NOMO-1 treated with dmso at 0.1 percent for 144 hours (cell line): ENCODE results near the gene TXNDC9.
"Not testable (repeated sequence)": the region's sequence is repeated elsewhere in the genome, so short reads cannot be mapped to it uniquely, and the experiment has no call there.

ENCODE experiments used
- DNase-seq: peaks from one replicate; lab custom pipeline; 2025; ENCODE audit not compliant: unreplicated experiment; lab: John Stamatoyannopoulos, UW

Gene TXNDC9

DNA sequence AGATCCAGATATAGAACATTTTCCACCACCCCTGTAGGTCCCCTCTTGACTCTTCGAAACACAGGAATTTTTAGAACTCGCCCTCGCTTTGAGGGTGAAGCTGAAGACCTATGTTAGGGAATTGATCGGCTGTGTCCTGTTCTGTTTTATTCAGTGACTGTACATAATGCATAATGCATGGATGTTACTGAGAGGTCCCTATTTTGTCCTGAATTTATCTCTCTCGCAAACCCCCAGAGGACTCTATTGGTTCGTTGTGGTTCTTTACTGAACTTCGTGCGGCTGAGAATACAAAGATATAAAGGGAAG lies 625 bp upstream of the TXNDC9 start:
- no peak for DNase-seq

DNA sequence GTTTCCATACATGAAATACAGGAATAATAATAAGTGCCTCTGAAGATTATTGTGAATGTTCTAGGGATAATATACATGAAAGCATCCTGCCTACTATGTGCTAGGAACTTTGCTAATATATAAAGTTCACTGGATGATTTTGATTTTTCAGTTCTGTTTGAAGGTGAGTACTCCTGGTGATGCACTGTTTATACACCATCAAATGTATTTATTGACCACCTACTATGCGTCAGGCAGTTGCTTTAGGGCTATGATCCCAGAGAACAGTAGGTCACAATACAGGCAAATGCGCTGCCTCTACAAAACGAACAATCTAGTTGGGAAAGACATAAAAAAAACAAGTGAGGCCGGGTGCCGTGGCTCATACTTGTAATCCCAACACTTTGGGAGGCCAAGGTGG lies 10.7 kb downstream of the TXNDC9 start:
- DNase-seq = no peak

GRCh38 chr2:99317873-99318200 lies 18.3 kb downstream of the TXNDC9 start:
- DNase-seq = not testable (repeated sequence)

DNA sequence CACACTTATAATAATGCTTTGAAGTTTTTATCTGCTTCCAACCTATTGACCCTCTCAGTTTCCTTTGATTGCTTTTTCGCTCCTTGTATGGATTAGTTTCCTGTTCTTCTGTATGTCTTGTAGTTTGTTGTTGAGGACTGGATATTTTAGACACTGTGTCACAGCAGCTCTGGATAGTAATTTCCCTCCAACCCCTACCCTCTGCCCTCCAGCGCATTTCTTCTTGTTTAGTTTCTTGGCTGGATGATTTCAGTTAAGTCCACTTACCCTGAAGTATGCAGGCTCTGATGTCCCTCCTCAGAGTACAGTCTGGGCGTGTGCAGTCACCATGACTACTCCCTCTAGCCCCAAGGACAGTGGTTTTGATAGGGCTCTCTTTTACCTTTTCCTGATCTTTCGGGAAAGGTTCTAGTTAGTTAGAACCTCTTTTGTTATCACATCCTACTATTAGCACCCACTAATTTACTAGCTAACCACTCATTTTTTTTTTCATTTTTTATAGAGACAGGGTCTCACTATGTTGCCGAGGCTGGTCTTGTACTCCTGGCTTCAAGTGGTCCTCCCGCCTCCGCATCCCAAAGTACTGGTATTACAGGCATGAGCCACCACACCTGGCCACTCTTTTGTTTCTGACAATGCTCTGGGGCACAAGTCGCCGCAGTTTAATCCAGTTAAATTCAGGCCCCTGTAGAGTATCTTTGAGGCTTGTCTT lies 18.8 kb downstream of the TXNDC9 start:
- DNase-seq = no peak

- DNase-seq = not testable (repeated sequence)
Measured at GRCh38 chr2:99301097-99301496, 35.0 kb downstream of the TXNDC9 start, which contains the start of gene LYG1. LYG1 (minus strand) TSS chr2:99301197; CDS start chr2:99295670, 5,527 bp downstream.

GRCh38 chr2:99299580-99299979 lies 36.6 kb downstream of the TXNDC9 start:
- DNase-seq = no peak

GRCh38 chr2:99297994-99298393 lies 38.1 kb downstream of the TXNDC9 start:
- DNase-seq = no peak

DNA sequence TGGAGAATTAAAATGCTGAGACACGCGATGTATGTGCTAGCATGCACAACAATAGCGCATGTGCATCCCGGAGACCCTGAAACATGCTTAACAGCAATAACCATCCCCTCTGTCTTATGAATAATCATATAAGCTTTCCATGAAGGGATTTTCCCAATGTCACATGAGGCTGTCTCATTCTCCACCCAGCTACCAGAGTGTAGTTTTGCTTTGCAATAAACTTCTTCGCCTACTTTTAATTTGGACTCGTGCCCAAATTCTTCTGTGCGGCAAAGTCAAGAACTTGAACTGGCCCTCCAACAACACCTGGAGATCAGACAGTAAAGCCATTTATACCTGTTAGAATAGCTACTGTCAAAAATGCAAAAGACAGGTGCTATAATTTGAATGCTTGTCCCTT lies 50.6 kb downstream of the TXNDC9 start:
- DNase-seq = no peak

DNA sequence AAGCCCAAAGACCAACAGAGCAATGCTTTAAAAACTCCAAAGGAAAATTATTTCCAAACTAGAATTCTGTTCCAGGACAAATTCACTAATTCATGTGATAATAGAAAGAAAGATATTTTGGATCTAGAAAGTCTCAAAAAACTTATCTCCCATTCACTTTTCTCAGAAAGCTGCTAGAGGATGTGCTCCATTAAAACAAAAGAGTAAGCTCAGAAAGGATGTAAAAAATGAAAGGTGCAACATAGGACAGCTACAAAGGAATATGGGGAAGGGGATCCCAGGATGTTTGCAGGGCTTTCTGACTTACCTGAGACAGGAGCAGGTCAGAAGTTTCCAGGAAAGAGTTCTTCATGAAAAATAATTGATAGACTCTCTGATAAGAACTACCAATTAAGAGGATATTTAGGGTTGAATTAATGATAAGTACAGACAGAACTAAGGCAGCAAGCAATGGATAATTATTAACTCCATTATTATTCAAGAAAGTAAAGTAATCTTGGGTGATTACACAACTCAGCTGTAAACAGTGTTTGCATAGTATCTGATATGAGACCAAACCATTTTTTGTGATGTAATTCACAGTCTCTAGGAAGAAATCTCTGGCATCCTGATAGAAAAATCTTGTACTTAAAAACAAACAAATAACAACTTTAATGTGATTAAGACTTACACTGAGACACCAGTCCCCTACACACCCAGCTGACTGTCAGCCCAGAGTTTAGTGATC lies 56.0 kb downstream of the TXNDC9 start:
- DNase-seq = no peak

DNA sequence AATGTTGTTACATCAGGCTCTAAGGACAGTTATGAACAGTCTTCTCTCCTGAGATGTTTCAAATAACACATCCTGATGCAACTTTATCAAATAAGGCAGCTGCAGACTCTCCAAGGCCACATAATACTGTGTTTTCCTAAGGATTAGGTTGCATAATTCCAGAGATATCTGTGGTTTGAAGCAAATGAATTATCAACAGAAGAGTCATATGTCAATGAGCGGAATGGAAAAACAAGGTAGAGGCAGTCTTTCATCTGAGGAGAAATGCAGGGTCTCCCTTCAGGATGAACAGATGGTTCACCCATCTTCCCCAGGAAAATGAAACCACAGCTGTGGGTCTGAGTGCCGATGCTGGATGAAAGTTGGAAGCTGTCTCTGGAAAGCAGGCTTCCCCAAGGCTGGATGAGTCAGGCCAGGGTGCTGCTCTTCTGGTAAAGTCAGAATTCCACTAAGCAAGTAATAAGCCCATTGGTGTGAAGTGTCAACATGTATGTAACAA lies 57.3 kb downstream of the TXNDC9 start:
- DNase-seq = no peak

DNA sequence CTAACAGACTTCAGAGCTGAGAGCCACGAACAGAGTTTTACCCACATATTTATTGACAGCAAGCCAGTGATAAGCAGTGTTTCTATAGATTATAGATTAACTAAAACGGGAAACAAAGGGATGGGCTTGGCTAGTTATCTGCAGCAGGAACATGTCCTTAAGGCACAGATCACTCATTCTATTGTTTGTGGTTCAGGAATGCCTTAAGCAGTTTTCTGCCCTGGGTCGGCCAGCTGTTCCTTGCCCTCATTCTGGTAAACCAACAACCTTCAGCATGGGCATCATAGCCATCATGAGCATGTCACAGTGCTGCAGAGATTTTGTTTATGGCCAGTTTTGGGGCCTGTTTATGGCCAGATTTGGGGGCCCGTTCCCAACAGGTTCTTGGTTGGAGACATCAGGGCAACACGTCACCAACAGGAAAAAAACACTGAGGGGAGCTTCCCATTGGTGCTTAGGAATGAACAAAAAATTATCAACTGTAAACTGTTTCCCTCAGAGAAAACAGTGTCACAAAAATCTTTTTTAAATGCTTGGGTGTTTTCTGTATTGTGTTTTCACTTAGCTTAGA lies 57.9 kb downstream of the TXNDC9 start:
- not testable (repeated sequence) for DNase-seq

GRCh38 chr2:99275882-99276281 lies 60.3 kb downstream of the TXNDC9 start:
- no peak for DNase-seq
